Spleen (tissue), 11 donors: Measurements from ENCODE around the gene UROC1. TPM values are rescaled to one million over a fixed set of nuclear protein-coding genes. Genes with fewer than 3 reads are reported as not detected.
A peak's percentile ranks its signal among the peaks of the same experiment; 100 is the strongest.

Experiments
- DNase-seq: peaks from one replicate; pipeline ENCODE4 v3.0.0-alpha.2; 2020
- H3K27ac ChIP-seq, 8 donors: fragments of 200-600 bp; sonication (generic) in 7 of 8; 1 replicate in 4 of 8; 2 replicates in 4 of 8; pipeline versions ENCODE4 v1.5.0 to v1.8.0; 2016 to 2021; ENCODE audit warnings: inconsistent platforms in 4 of 8, mild to moderate bottlenecking in 4 of 8, moderate library complexity in 1 of 8
- H3K27me3 ChIP-seq, 7 donors: fragments of 200-600 bp; sonication (generic) in 6 of 7; replicated peaks in 1 of 7; 1 replicate in 4 of 7; 2 replicates in 3 of 7; pipeline versions ENCODE4 v1.5.0 to v1.8.0; 2016 to 2021; ENCODE audit warnings: inconsistent platforms in 3 of 7, mild to moderate bottlenecking in 1 of 7
- H3K36me3 ChIP-seq, 6 donors: fragments of 200-600 bp; sonication (generic) in 5 of 6; 1 replicate in 4 of 6; 2 replicates in 2 of 6; pipeline versions ENCODE4 v1.5.0 to v1.8.0; 2016 to 2021; ENCODE audit warnings: inconsistent platforms in 2 of 6
- H3K4me1 ChIP-seq, 6 donors: fragments of 200-600 bp; sonication (generic) in 5 of 6; 1 replicate in 3 of 6; 2 replicates in 3 of 6; pipeline versions ENCODE4 v1.5.0 to v1.8.0; 2016 to 2021; ENCODE audit warnings: inconsistent platforms in 3 of 6
- H3K4me3 ChIP-seq, 8 donors: fragments of 200-600 bp; sonication (generic) in 7 of 8; 1 replicate in 4 of 8; 2 replicates in 4 of 8; pipeline versions ENCODE4 v1.5.0 to v1.8.0; 2016 to 2021; ENCODE audit warnings: inconsistent platforms in 4 of 8, mild to moderate bottlenecking in 4 of 8, moderate library complexity in 2 of 8
- H3K9me3 ChIP-seq, 8 donors: fragments of 200-600 bp; sonication (generic) in 7 of 8; 1 replicate in 4 of 8; 2 replicates in 4 of 8; pipeline versions ENCODE4 v1.5.0 to v1.8.0; 2016 to 2021; ENCODE audit warnings: inconsistent platforms in 4 of 8
- POLR2A ChIP-seq, 3 donors: fragments of 450-650 bp; IDR thresholded peaks; one replicate each; pipeline ENCODE4 v1.5.1; 2017; ENCODE audit warnings: antibody characterized with exemption in 3 of 3, mild to moderate bottlenecking in 1 of 3
- POLR2AphosphoS5 ChIP-seq, 3 donors: sonication (generic); formaldehyde crosslinking; IDR thresholded peaks; one replicate each; pipeline ENCODE4 v1.5.1; 2017; ENCODE audit warnings: antibody characterized with exemption in 3 of 3
- WGBS, 5 donors: extraction: QIAGEN DNeasy Blood & Tissue Kit in 3 of 5; methylation state at CpG; one replicate each; pipeline versions ENCODE4 v1.1.5 to v1.1.7; 2013 to 2018; 5-methylcytosine and 5-hydroxymethylcytosine counted together
- intact Hi-C: fragments of 100-400 bp; cut with DNase I; formaldehyde crosslinking; loops from one replicate; pipeline ENCODE4 v1.15.0; 2023; ENCODE audit warnings: low total_unique reads
- polyA plus RNA-seq, 3 donors: library from polyadenylated mRNA; stranded (reverse); fragments of 200-250 nt; gene quantifications; one replicate each; pipeline ENCODE4 v1.2.1, GENCODE V29; 2013
- total RNA-seq, 7 donors: library from RNA; depleted of rRNA in 3 of 7; stranded (reverse); fragments of >200 nt in 3 of 7; fragmentation: NEBNext Ultra II Directional in 4 of 7; extraction: Animal tissue kit (Norgen Biotek cat#: 25700) in 4 of 7; gene quantifications; one replicate each; pipeline versions ENCODE4 v1.1.0 to v1.2.1, GENCODE V29; 2016 to 2021
- TF ChIP-seq, protein P1 (sequence below), 11 experiments: fragments of 200-600 bp in 7 of 11; fragments of 450-650 bp in 4 of 11; sonication (generic) in 4 of 11; IDR thresholded peaks in 8 of 11; conservative IDR thresholded peaks in 3 of 11; 1 replicate in 7 of 11; 2 replicates in 4 of 11; pipeline versions ENCODE4 v1.4.0 to v1.8.0; 2016 to 2021; ENCODE audit warnings: antibody characterized with exemption in 11 of 11, inconsistent platforms in 4 of 11, mild to moderate bottlenecking in 1 of 11
- donor health status: healthy with polysubstance abuse.
- donor health status: DM: no; HTN: no; CAD: no; lungs with moderate emphysema.
- donor health status: DM: no; HTN: no; CAD: no.
- donor health status: Bipolar disorder and iron deficiency.
- donor health status: healthy.
- donor health status: DM: no; HTN: no; CAD: no.
- donor health status: DM: yes; HTN: yes; CAD: no.

The UROC1 gene
- total and polyA plus RNA-seq, 10 donors = 0.02 to 0.16 (median 0.03) TPM; not detected in 6

DNA sequence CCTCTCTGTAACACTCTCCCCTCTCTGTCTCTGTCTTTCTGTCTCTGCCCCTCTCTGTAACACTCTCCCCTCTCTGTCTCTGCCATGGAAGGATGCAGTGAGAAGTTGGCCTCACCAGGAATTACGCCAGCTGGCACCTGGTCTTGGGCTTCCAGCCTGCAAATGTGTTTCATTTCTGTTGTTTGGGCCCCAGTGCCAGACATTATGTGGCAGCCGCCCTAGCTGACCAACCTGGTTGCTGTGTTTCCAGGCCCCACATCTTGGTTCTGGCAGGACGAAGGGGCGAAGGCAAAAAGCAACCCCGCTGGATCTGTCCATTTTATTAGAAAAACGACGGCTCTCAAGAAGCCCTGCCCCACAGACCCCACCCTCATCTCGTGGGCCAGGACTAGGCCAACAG, 36.7 kb downstream of the UROC1 start:
- 81 to 92% (median 84%) methylated on average over 8 of the region's 8 CpGs for WGBS, 5 donors
- TF ChIP-seq, protein P1, sequence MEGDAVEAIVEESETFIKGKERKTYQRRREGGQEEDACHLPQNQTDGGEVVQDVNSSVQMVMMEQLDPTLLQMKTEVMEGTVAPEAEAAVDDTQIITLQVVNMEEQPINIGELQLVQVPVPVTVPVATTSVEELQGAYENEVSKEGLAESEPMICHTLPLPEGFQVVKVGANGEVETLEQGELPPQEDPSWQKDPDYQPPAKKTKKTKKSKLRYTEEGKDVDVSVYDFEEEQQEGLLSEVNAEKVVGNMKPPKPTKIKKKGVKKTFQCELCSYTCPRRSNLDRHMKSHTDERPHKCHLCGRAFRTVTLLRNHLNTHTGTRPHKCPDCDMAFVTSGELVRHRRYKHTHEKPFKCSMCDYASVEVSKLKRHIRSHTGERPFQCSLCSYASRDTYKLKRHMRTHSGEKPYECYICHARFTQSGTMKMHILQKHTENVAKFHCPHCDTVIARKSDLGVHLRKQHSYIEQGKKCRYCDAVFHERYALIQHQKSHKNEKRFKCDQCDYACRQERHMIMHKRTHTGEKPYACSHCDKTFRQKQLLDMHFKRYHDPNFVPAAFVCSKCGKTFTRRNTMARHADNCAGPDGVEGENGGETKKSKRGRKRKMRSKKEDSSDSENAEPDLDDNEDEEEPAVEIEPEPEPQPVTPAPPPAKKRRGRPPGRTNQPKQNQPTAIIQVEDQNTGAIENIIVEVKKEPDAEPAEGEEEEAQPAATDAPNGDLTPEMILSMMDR (IDR thresholded peaks at IDR 0.05 in 8 of 11, conservative IDR thresholded peaks at IDR 0.05 in 3 of 11) = no peak
- TF ChIP-seq POLR2A (IDR thresholded peaks at IDR 0.05) = no peak
- no peak for TF ChIP-seq POLR2AphosphoS5 (IDR thresholded peaks at IDR 0.05)

DNA sequence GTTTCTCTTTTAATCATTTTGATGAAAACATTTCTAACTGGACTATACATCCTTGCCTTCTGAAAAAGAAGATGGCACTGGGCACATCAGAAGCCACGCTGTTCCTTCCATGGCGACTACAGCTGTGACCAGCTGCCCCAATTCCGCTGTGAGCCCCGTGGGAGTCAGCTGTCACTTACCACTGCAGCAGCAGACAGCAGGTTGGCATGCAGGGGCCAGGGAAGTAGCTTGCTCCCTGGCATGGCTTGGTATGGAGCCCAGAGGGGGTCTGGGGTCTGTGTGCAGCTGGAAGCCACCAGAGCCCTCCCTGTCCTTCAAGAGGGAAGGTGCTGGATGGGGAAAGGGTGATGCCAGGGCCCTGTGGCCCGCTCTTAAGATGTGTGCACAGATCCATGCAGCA, 37.4 kb downstream of the UROC1 start:
- Histone ChIP-seq H3K36me3 (no peaks in the 10 kb centered on the region), H3K27me3 (no peaks in the 10 kb centered on the region), H3K9me3 (no peaks in the 10 kb centered on the region), H3K4me3 (no peak overlapping the region), H3K4me1 (peaks cover 0 to 47% (median 18%) of the 10 kb centered on the region in 6 donors), H3K27ac (no peak overlapping the region)
- DNase-seq = peak; percentile 69
- 76 to 93% (median 87%) methylated on average over 5 of the region's 5 CpGs for WGBS, 5 donors
- TF ChIP-seq, protein P1 (IDR thresholded peaks at IDR 0.05 in 8 of 11, conservative IDR thresholded peaks at IDR 0.05 in 3 of 11) = no peak
- TF ChIP-seq POLR2A (IDR thresholded peaks at IDR 0.05) = no peak
- no peak for TF ChIP-seq POLR2AphosphoS5 (IDR thresholded peaks at IDR 0.05)
- intact Hi-C loops = no loop called here

More for the DNA sequence above, 36.7 kb downstream of the UROC1 start:
- H3K4me1 ChIP-seq = peaks cover 0 to 53% (median 22%) of the 10 kb centered on the region in 6 donors
- no peaks in the 10 kb centered on the region for H3K9me3 ChIP-seq
- no peak overlapping the region for H3K27ac ChIP-seq
- H3K36me3 ChIP-seq = no peaks in the 10 kb centered on the region
- peak; percentile 51 for DNase-seq
- no peaks in the 10 kb centered on the region for H3K27me3 ChIP-seq
- H3K4me3 ChIP-seq = no peak overlapping the region
- intact Hi-C loops = no loop called here

DNA sequence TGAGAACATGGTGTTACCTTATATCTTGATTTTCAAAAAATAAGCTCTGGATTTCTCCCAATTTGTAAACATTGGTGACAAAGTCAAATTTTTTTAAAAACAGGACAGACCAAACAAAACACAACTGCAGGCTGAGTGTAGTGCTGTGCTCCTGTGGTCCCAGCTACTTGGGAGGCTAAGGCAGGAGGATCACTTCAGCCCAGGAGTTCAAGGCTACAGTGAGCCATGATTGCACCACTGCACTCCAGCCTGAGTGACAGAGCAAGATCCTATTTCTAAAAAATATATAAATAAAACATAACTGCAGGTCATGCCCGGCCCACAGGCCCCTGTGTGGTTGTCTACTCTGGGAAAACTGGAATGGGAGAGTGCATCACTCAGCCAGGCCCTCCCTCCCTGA, 37.9 kb downstream of the UROC1 start:
- intact Hi-C loops = no loop called here
- H3K27ac ChIP-seq = no peak overlapping the region

DNA sequence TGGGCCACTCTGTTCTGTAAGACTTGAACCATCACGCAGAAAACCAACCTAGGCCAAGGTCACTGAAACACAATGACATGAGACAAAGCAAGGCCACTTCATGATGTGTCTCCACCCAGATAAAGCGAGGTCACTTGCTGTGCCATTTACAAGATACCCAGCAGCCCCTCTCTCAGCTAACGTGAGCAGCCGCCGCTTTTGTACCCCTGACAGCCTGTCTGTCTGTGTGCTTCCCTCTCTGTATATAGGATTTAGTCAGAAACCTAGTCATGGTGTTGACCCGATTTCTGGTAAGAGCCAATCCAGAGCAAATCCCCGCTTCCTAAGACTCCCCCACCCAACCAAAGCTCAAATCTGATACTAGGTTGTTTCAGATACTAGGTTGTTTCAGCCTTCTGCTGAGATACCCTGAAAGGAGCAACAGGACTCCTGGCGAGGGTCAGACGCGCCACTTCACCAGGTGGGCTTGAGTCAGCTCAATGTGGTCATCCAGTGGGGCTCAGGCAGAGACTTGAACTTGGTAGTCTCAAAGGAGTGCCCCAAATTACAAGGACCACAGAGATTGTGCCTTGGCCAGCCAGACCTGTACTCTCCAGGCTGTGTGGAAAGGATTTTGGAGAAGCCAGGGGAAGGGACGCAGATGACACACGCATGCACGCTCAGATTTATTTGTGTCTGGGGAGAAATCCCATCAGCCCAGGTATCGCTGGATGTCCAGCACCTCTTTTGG, 38.8 kb downstream of the UROC1 start:
- TF ChIP-seq POLR2AphosphoS5 (IDR thresholded peaks at IDR 0.05) = no peak
- TF ChIP-seq POLR2A (IDR thresholded peaks at IDR 0.05) = no peak
- TF ChIP-seq, protein P1 (IDR thresholded peaks at IDR 0.05 in 8 of 11, conservative IDR thresholded peaks at IDR 0.05 in 3 of 11) = no peak
- Histone ChIP-seq H3K27me3 (no peaks in the 10 kb centered on the region), H3K4me1 (peaks cover 10 to 48% (median 23%) of the 10 kb centered on the region in 6 donors), H3K4me3 (no peak overlapping the region), H3K9me3 (no peaks in the 10 kb centered on the region), H3K36me3 (no peaks in the 10 kb centered on the region), H3K27ac (peak overlapping the region in 5 of 8 donors; percentile 24 to 57 (median 41))
- intact Hi-C loops = no loop called here
- DNase-seq = peak; percentile 58
- 88 to 93% (median 89%) methylated on average over 11 to 14 of the region's 14 CpGs for WGBS, 5 donors

More for the DNA sequence above, 37.9 kb downstream of the UROC1 start:
- H3K36me3 ChIP-seq = no peaks in the 10 kb centered on the region
- H3K9me3 ChIP-seq = no peaks in the 10 kb centered on the region
- TF ChIP-seq POLR2AphosphoS5 (IDR thresholded peaks at IDR 0.05) (no peak), POLR2A (IDR thresholded peaks at IDR 0.05) (no peak)
- TF ChIP-seq, protein P1 (IDR thresholded peaks at IDR 0.05 in 8 of 11, conservative IDR thresholded peaks at IDR 0.05 in 3 of 11) = no peak
- no peak overlapping the region for H3K4me3 ChIP-seq
- peaks cover 3 to 45% (median 18%) of the 10 kb centered on the region in 6 donors for H3K4me1 ChIP-seq
- H3K27me3 ChIP-seq = no peaks in the 10 kb centered on the region
- peak; percentile 19 for DNase-seq
- 82 to 92% (median 85%) methylated on average over 1 of the region's 1 CpG for WGBS, 5 donors
